AG08396 (cell line): Measurements from ENCODE around the gene ZFYVE27.
"Not testable (repeated sequence)": the region's sequence is repeated elsewhere in the genome, so short reads cannot be mapped to it uniquely, and the experiment has no call there.

Source experiments
- DNase-seq: peaks from one replicate; pipeline ENCODE4 v3.0.0; 2012; ENCODE audit warnings: low spot score, mixed read lengths

The ZFYVE27 gene

GRCh38 chr10:97736902-97737769 lies at the start of gene ZFYVE27:
ZFYVE27 (plus strand) TSS chr10:97737128; CDS start chr10:97738478, 1,350 bp downstream.
- DNase-seq, result peak; percentile 99

GRCh38 chr10:97687785-97688781 lies 48.8 kb upstream of the ZFYVE27 start:
- DNase-seq, result peak; percentile 54

- peak; percentile 78 for DNase-seq
Observed at GRCh38 chr10:97689559-97690020, 47.3 kb upstream of the ZFYVE27 start.

GRCh38 chr10:97690133-97690532 lies 46.8 kb upstream of the ZFYVE27 start:
- DNase-seq, result no peak

- DNase-seq, result not testable (repeated sequence)
Observed at GRCh38 chr10:97698072-97698655, 38.8 kb upstream of the ZFYVE27 start.

DNA sequence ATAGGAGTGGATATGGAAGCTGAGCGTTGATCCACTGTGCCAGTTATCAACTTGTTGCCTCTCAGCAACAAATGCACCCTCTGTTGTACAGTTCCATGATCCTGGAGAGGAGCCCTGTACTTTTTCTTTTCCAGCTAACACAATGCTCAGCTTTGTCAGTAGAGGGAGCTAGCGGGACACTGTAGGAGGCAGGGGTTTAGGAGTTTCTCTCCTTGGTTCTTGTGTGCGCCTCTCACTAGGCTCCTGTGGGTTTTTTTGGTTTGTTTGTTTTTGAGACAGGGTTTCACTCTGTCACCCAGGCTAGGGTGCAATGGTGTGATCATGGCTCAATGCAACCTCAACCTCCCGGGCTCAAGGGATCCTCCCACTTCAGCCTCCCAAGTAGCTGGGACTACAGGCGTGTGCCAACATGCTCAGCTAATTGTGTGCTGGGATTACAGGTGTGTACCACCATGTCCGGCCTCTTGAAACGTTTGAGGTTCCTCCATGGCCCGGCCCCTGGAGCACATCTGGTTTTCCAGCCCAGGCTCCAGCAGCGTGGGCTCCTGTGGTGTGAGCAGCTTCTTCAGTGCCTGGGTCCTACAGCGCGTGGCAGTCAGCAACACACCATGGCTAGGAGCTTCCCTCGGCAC lies 35.4 kb upstream of the ZFYVE27 start:
- DNase-seq, result peak; percentile 76

GRCh38 chr10:97703398-97704067 lies 33.4 kb upstream of the ZFYVE27 start:
- DNase-seq, result no peak

- no peak for DNase-seq
Observed at GRCh38 chr10:97704341-97704740, 32.6 kb upstream of the ZFYVE27 start.

- DNase-seq, result no peak
Observed at GRCh38 chr10:97705006-97705670, 31.8 kb upstream of the ZFYVE27 start.

- DNase-seq, result no peak
Observed at GRCh38 chr10:97707134-97707861, 29.6 kb upstream of the ZFYVE27 start.

DNA sequence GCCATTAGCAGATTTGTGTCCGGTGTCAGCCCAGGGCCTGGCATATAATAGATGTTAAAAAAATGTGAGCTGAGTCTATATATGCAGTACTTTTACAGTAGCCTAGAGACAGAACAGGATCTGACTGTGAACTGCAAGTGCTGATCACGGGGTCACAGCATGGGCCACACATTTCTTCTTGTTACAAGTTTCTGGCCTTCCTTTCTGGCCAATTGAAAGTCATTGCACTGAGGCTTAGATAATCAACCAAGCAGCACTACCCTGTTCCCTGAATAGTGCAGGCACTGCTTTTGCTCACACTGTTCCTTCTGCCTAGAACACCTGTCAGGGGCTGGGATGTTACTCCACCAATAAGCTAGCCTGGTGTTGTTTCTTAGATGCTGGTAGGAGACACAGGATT lies 28.8 kb upstream of the ZFYVE27 start:
- DNase-seq, result no peak

DNA sequence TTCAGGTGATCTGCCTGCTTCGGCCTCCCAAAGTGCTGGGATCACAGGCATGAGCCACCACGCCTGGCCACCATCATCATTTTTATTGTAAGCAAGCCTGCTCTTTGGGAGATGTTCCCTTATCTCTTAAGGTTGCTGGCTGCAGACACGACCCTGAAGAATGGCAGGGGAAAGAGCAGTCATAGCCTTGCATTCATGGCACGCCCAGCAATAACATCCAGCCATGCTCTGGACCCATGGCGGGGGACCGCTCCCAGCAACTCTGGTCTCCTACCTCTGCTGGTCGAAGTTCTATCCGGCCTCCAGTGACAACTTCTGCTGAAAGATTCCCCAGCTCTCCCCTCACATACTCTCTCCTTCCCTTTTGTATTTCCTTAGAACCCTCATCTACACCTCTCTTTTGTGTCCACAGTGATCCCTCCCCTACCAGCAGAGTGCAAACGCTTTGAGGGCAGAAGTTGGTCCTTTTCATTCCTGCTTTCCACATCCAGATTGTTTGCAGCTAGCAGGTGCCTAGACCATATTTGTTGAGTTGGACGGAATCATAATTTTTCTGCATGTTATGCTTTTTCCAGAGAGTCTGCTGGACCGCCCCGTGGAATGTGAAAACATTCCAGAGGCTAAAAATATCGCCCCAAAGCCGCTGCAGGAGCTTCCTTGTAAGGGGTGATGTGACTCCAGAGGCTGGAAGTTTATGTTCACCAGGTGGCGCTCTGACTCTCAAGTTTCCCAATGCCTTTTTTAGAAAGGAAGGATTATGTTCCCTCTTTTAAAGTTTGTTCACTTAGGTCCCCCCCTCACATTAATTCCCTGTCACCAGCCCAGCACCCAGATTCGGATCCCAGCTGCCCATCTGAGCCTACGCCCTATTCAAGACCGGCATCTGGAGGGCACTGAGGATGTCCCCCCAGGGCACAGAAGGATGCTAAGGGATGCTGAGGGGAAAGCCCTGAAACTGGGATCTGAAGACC lies 27.7 kb upstream of the ZFYVE27 start:
- peak; percentile 81 for DNase-seq

GRCh38 chr10:97711640-97712572 lies 25.0 kb upstream of the ZFYVE27 start:
- DNase-seq, result no peak

- DNase-seq, result peak; percentile 85
Observed at GRCh38 chr10:97713339-97713825, 23.5 kb upstream of the ZFYVE27 start, which contains the start of gene MARVELD1. MARVELD1 (plus strand) TSS chr10:97713730; CDS start chr10:97713877, 147 bp downstream.

GRCh38 chr10:97713826-97714400 lies 23.0 kb upstream of the ZFYVE27 start:
- DNase-seq, result peak; percentile 80

- peak; percentile 72 for DNase-seq
Observed at GRCh38 chr10:97714401-97715258, 22.3 kb upstream of the ZFYVE27 start.
